Ovary (tissue), 3 donors: ENCODE measurements around the gene CAPZB.

Experiments used
- CTCF ChIP-seq, 3 donors: fragments of 450-650 bp in 2 of 3; fragments of 200-600 bp in 1 of 3; IDR thresholded peaks; one replicate each; pipeline versions ENCODE4 v1.5.1 to v1.8.0; 2016 to 2022; ENCODE audit warnings: antibody characterized with exemption in 3 of 3, mild to moderate bottlenecking in 1 of 3
- POLR2A ChIP-seq: fragments of 450-650 bp; IDR thresholded peaks from one replicate; pipeline ENCODE4 v1.6.1; 2017; ENCODE audit warnings: antibody characterized with exemption, mild to moderate bottlenecking, moderate library complexity
- donor health status: DM: no; HTN: no; CAD: no.

- TF ChIP-seq CTCF (IDR thresholded peaks at IDR 0.05) (no peak), POLR2A (no peak)
Observed at GRCh38 chr1:19329611-19330010, 155.7 kb downstream of the CAPZB start.
